GM12891 (cell line): ENCODE data around the gene NDUFB10.

Source experiments
- POLR2A ChIP-seq: IDR thresholded peaks from 2 replicates; pipeline ENCODE4 v1.6.1; 2011; ENCODE audit warnings: low read depth, low read length, control low read depth
- POLR2AphosphoS5 ChIP-seq: IDR thresholded peaks from 2 replicates; pipeline ENCODE4 v1.6.1; 2011; ENCODE audit warnings: low read depth, low read length, control low read depth
- SPI1 ChIP-seq: IDR thresholded peaks from 2 replicates; pipeline ENCODE4 v1.6.1; 2011; ENCODE audit warnings: low read depth, low read length, control low read depth
- TAF1 ChIP-seq: IDR thresholded peaks from 2 replicates; pipeline ENCODE4 v1.6.1; 2011; ENCODE audit warnings: low read depth, low read length, control low read depth

DNA sequence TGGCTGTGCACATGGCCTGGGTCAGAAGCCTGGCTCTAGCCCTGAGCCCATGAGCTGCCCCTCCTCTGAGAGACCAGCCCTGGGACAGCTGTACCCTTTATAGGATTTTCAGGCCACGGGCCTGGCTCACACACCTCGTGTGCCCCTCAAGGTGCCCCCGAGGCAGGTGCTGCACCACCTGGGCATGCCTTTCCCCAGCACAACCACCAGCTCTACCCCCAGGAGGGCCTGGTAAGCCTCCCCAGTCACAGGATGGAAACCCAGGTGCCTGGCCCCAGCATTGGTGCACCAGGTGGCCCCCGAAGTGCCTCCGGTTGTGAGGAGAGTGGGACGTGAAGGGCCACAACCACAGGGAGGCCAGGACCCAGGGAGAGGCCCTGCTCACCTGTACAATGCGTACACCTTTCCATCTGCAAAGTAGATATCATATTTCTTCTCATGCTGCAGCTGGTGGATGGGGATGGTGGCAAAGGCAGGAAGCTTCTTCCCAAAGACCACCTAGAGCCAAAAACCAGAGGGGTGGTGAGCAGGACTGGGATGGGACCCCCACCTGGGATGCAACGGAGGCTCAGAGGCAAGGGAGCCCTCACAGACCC lies 44.0 kb downstream of the NDUFB10 start:
- TF ChIP-seq POLR2AphosphoS5 (no peak), POLR2A (no peak), TAF1 (no peak), SPI1 (no peak)
